ENCODE measurements around the gene SYDE1.
"Not testable (repeated sequence)": the region's sequence is repeated elsewhere in the genome, so short reads cannot be mapped to it uniquely, and the experiment has no call there.

SYDE1 gene

DNA sequence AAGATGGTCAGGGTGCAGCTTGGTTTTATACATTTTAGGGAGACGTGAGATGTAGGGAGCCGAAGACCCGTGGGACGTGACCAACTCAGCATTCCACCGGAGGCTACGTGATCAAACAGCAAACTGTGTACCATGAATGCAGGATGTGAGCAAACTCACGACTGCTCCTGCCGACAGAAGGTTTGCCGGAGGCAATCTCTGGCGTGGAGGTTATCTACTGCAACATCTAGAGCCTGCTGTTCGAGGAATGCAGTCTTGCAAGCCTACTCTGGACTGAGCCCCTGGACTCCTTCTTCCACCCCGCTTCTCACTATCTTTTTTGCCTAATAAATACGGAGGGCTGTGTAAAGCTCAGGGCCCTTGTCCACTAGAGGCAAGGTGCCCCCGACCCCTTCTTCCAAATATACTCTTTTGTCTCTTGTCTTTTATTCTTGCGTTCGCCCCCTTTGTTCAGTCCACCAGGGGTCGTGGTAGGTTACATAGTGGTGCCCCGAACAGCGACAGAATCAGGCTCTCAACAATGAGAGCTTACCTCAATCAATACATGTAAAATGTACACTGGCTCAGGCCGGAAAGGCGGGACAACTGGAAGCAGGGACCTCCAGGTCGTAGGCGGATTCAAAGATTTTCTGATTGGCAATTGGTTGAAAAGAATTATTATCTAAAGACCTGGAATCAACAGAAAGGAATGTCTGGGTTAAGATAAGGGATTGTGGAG, 34.1 kb upstream of the SYDE1 start:
- H3K9me3 ChIP-seq (replicated peaks; ENCODE audit: insufficient read depth, low read length): no peaks in the 10 kb centered on the region
- H2AFZ ChIP-seq (ENCODE audit: low read length): no peak overlapping the region
- no peaks in the 10 kb centered on the region for H3F3A ChIP-seq (ENCODE audit: insufficient read depth, low read length)
- TF ChIP-seq EZH2 (optimal IDR thresholded peaks at IDR 0.05; ENCODE audit: low read depth, low read length) (no peak), EZH2phosphoT487 (IDR thresholded peaks at IDR 0.05; ENCODE audit: low read length) (no peak)
- TF ChIP-seq, protein P1, sequence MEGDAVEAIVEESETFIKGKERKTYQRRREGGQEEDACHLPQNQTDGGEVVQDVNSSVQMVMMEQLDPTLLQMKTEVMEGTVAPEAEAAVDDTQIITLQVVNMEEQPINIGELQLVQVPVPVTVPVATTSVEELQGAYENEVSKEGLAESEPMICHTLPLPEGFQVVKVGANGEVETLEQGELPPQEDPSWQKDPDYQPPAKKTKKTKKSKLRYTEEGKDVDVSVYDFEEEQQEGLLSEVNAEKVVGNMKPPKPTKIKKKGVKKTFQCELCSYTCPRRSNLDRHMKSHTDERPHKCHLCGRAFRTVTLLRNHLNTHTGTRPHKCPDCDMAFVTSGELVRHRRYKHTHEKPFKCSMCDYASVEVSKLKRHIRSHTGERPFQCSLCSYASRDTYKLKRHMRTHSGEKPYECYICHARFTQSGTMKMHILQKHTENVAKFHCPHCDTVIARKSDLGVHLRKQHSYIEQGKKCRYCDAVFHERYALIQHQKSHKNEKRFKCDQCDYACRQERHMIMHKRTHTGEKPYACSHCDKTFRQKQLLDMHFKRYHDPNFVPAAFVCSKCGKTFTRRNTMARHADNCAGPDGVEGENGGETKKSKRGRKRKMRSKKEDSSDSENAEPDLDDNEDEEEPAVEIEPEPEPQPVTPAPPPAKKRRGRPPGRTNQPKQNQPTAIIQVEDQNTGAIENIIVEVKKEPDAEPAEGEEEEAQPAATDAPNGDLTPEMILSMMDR (IDR thresholded peaks at IDR 0.05; ENCODE audit: low read length): no peak
- H4K20me1 ChIP-seq (ENCODE audit: insufficient read depth, low read length): no peaks in the 10 kb centered on the region
- no peaks in the 10 kb centered on the region for H3K9me2 ChIP-seq (replicated peaks; ENCODE audit: insufficient read depth, low read length)
- H3K9ac ChIP-seq (ENCODE audit: low read length): no peak overlapping the region
- no peak for DNase-seq
- H3K4me1 ChIP-seq (ENCODE audit: low read length): no peaks in the 10 kb centered on the region
- no peaks in the 10 kb centered on the region for H3K79me2 ChIP-seq (ENCODE audit: low read length)
- H3K36me3 ChIP-seq (replicated peaks; ENCODE audit: insufficient read depth, low read length): no peaks in the 10 kb centered on the region
- H3K4me3 ChIP-seq (ENCODE audit: low read length): no peak overlapping the region
- peaks cover 80% of the 10 kb centered on the region for H3K27me3 ChIP-seq (replicated peaks; ENCODE audit: insufficient read depth, low read length)
- no peak overlapping the region for H3K4me2 ChIP-seq (ENCODE audit: low read depth, low read length)
- no peak overlapping the region for H3K27ac ChIP-seq (ENCODE audit: low read length)

DNA sequence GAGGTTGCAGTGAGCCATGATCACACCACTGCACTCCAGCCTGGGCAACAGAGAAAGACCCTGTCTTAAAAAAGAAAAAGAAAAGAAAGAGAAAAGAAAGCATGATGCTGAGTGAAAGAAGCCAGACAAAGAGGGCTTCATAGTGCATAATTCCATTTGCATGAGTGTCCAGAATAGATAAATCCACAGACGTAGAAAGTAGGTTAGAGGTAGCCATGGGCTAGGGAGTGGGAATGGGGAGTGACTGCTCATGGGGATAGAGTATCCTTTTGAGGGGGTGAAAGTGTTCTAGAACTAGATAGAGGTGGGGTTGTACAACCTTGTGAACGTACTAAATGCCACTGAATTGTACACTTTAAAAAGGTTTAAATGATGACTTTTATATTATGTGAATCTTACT, 32.8 kb upstream of the SYDE1 start:
- Histone ChIP-seq H3K4me3 (ENCODE audit: low read length) (no peak overlapping the region), H3K27me3 (replicated peaks; ENCODE audit: insufficient read depth, low read length) (peaks cover 77% of the 10 kb centered on the region), H3K9ac (ENCODE audit: low read length) (no peak overlapping the region), H3F3A (ENCODE audit: insufficient read depth, low read length) (no peaks in the 10 kb centered on the region), H3K27ac (ENCODE audit: low read length) (no peak overlapping the region), H3K4me1 (ENCODE audit: low read length) (no peaks in the 10 kb centered on the region), H2AFZ (ENCODE audit: low read length) (no peak overlapping the region), H3K4me2 (ENCODE audit: low read depth, low read length) (no peak overlapping the region), H3K36me3 (replicated peaks; ENCODE audit: insufficient read depth, low read length) (no peaks in the 10 kb centered on the region), H3K9me3 (replicated peaks; ENCODE audit: insufficient read depth, low read length) (no peaks in the 10 kb centered on the region), H3K9me2 (replicated peaks; ENCODE audit: insufficient read depth, low read length) (no peaks in the 10 kb centered on the region), H3K79me2 (ENCODE audit: low read length) (no peaks in the 10 kb centered on the region), H4K20me1 (ENCODE audit: insufficient read depth, low read length) (no peaks in the 10 kb centered on the region)
- TF ChIP-seq EZH2 (optimal IDR thresholded peaks at IDR 0.05; ENCODE audit: low read depth, low read length) (no peak), EZH2phosphoT487 (IDR thresholded peaks at IDR 0.05; ENCODE audit: low read length) (no peak)
- TF ChIP-seq, protein P1 (IDR thresholded peaks at IDR 0.05; ENCODE audit: low read length): no peak
- DNase-seq: no peak

DNA sequence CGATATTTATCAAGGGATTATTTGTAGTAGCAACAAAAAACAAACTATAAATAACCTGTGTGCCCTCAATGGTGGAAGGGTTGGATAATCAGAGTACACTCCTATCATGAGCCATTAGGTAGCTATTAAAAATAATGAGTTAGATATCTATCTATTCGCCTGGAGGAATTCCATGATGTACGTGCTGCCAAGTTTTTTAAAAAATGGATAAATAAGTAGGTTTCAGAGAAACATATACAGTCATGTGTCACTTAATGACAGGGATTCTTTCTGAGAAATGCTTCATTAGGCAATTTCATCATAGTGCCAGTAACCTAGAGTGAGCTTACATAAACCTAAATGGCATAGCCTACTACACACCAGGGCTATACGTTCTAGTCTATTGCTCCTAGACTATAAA, 31.4 kb upstream of the SYDE1 start:
- no peaks in the 10 kb centered on the region for H3F3A ChIP-seq (ENCODE audit: insufficient read depth, low read length)
- no peak overlapping the region for H3K4me2 ChIP-seq (ENCODE audit: low read depth, low read length)
- no peaks in the 10 kb centered on the region for H3K79me2 ChIP-seq (ENCODE audit: low read length)
- H3K27me3 ChIP-seq (replicated peaks; ENCODE audit: insufficient read depth, low read length): peaks cover 75% of the 10 kb centered on the region
- H3K4me3 ChIP-seq (ENCODE audit: low read length): no peak overlapping the region
- H3K36me3 ChIP-seq (replicated peaks; ENCODE audit: insufficient read depth, low read length): no peaks in the 10 kb centered on the region
- H3K4me1 ChIP-seq (ENCODE audit: low read length): no peaks in the 10 kb centered on the region
- H3K9ac ChIP-seq (ENCODE audit: low read length): no peak overlapping the region
- H3K27ac ChIP-seq (ENCODE audit: low read length): no peak overlapping the region
- no peak for DNase-seq
- no peaks in the 10 kb centered on the region for H3K9me3 ChIP-seq (replicated peaks; ENCODE audit: insufficient read depth, low read length)
- H2AFZ ChIP-seq (ENCODE audit: low read length): no peak overlapping the region
- no peaks in the 10 kb centered on the region for H3K9me2 ChIP-seq (replicated peaks; ENCODE audit: insufficient read depth, low read length)
- no peaks in the 10 kb centered on the region for H4K20me1 ChIP-seq (ENCODE audit: insufficient read depth, low read length)
- TF ChIP-seq EZH2 (optimal IDR thresholded peaks at IDR 0.05; ENCODE audit: low read depth, low read length): no peak
- TF ChIP-seq, protein P1 (IDR thresholded peaks at IDR 0.05; ENCODE audit: low read length): no peak
- no peak for TF ChIP-seq EZH2phosphoT487 (IDR thresholded peaks at IDR 0.05; ENCODE audit: low read length)

DNA sequence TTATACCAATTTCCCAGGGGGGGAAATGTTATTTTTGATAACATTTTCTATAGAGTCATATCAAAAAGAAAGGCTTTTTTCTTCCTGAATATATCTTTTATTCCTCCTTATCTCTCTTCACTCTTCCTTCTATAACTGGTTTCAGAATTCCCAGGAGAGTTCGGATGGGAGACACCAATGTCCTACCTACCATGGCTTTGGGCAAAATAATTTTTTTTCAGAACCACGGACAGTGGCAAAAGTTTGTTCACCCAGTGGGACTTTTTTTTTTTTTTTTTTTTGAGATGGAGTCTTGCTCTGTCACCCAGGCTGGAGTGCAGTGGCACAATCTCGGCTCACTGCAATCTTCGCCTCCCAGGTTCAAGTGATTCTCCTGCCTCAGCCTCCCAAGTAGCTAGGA, 27.2 kb upstream of the SYDE1 start:
- not testable (repeated sequence) for H3K27ac ChIP-seq (ENCODE audit: low read length); H3K79me2 ChIP-seq (ENCODE audit: low read length); H3K36me3 ChIP-seq (replicated peaks; ENCODE audit: insufficient read depth, low read length); H4K20me1 ChIP-seq (ENCODE audit: insufficient read depth, low read length); H3K4me3 ChIP-seq (ENCODE audit: low read length); H3K9ac ChIP-seq (ENCODE audit: low read length); H3K4me1 ChIP-seq (ENCODE audit: low read length); H3K9me3 ChIP-seq (replicated peaks; ENCODE audit: insufficient read depth, low read length); H3K9me2 ChIP-seq (replicated peaks; ENCODE audit: insufficient read depth, low read length); H2AFZ ChIP-seq (ENCODE audit: low read length); DNase-seq; H3K4me2 ChIP-seq (ENCODE audit: low read depth, low read length); H3F3A ChIP-seq (ENCODE audit: insufficient read depth, low read length)
- H3K27me3 ChIP-seq (replicated peaks; ENCODE audit: insufficient read depth, low read length): peaks cover 75% of the 10 kb centered on the region

Measured in MM.1S (cell line).